Smooth muscle cell (in vitro differentiated cells): ENCODE results near the gene HOXD9. TPM values are rescaled to one million over a fixed set of nuclear protein-coding genes. Genes with fewer than 3 reads are reported as not detected.
A peak's percentile ranks its signal among the peaks of the same experiment; 100 is the strongest.

ENCODE experiments used
- DNase-seq: peaks from one replicate; lab custom pipeline; 2025; ENCODE audit not compliant: unreplicated experiment; lab: John Stamatoyannopoulos, UW
- H2AFZ ChIP-seq: fragments of 200-600 bp; sonication (generic); 2 replicates; pipeline ENCODE4 v1.6.0; 2016; ENCODE audit warnings: antibody characterized with exemption, low read depth, mild to moderate bottlenecking
- H3F3A ChIP-seq: fragments of 200-600 bp; sonication (generic); 2 replicates; pipeline ENCODE4 v1.6.0; 2017; ENCODE audit warnings: antibody characterized with exemption, low read depth
- H3K27ac ChIP-seq: fragments of 200-600 bp; sonication (generic); 2 replicates; pipeline ENCODE4 v1.5.1; 2016; ENCODE audit warnings: low read depth, mild to moderate bottlenecking
- H3K27me3 ChIP-seq: fragments of 200-600 bp; sonication (generic); 2 replicates; pipeline ENCODE4 v1.6.1; 2016; ENCODE audit warnings: low read depth, mild to moderate bottlenecking
- H3K36me3 ChIP-seq: fragments of 200-600 bp; sonication (generic); 2 replicates; pipeline ENCODE4 v1.5.1; 2016; ENCODE audit warnings: low read depth
- H3K4me1 ChIP-seq: fragments of 200-600 bp; sonication (generic); 2 replicates; pipeline ENCODE4 v1.5.1; 2016; ENCODE audit warnings: low read depth
- H3K4me2 ChIP-seq: fragments of 200-600 bp; sonication (generic); 2 replicates; pipeline ENCODE4 v1.6.0; 2016; ENCODE audit warnings: mild to moderate bottlenecking
- H3K4me3 ChIP-seq: fragments of 200-600 bp; sonication (generic); 2 replicates; pipeline ENCODE4 v1.5.1; 2016; ENCODE audit warnings: mild to moderate bottlenecking
- H3K79me2 ChIP-seq: fragments of 200-600 bp; sonication (generic); 2 replicates; pipeline ENCODE4 v1.6.0; 2016; ENCODE audit warnings: low read depth, mild to moderate bottlenecking
- H3K9ac ChIP-seq: fragments of 200-600 bp; sonication (generic); 2 replicates; pipeline ENCODE4 v1.6.0; 2016; ENCODE audit warnings: low read depth
- H3K9me3 ChIP-seq: fragments of 200-600 bp; sonication (generic); replicated peaks from 2 replicates; pipeline ENCODE4 v1.5.1; 2016; ENCODE audit warnings: low read depth
- H4K20me1 ChIP-seq: fragments of 200-600 bp; sonication (generic); 2 replicates; pipeline ENCODE4 v1.6.0; 2016; ENCODE audit warnings: low read depth
- WGBS: methylation state at CpG from one replicate; pipeline ENCODE4 v1.1.7; 2016; ENCODE audit warnings: low lambda C conversion rate; 5-methylcytosine and 5-hydroxymethylcytosine counted together
- polyA plus RNA-seq: library from polyadenylated mRNA; unstranded; fragments of >200 nt; fragmentation: Nextera tagmentation; extraction: Ambion mirVana; gene quantifications from 2 replicates; pipeline ENCODE4 v1.2.1, GENCODE V29; 2016
- total RNA-seq: library from RNA; depleted of rRNA; stranded (reverse); fragments of >200 nt; gene quantifications from 2 replicates; pipeline ENCODE4 v1.2.3, GENCODE V29; 2014
- TF ChIP-seq, protein P1 (sequence below): fragments of 200-600 bp; sonication (generic); IDR thresholded peaks from 2 replicates; pipeline ENCODE4 v1.5.1; 2017; ENCODE audit warnings: borderline replicate concordance, mild to moderate bottlenecking, antibody characterized with exemption; ENCODE audit not compliant: insufficient read depth, poor library complexity, severe bottlenecking

Gene HOXD9
- total and polyA plus RNA-seq, 2 experiments from 2014 or later = 0.49 to 2.2 TPM

DNA sequence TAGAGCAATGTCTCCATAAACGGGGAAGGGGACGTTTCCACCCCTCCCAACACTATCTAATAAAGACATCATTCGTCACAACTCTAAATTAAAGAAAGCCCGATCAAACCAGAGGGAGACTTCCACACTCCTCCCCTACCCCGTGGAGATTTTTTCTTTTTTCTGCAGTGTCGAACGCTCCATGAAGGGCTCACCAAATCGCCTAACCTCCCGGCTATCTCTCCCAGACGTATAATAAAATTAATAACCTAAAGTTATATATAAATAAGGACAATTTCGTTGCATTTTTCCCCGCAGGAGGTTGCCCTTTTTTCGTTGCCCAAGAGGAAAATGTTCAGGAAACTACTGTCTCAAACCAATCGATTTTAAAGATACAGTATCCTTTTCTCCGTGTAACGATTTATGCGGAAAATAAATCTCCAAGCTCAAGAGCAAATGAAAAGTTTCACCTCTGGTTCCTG is 41.1 kb upstream of the HOXD9 start:
- H3K4me2 ChIP-seq = no peak overlapping the region
- H3F3A ChIP-seq = no peaks in the 10 kb centered on the region
- no peak overlapping the region for H3K27ac ChIP-seq
- no peaks in the 10 kb centered on the region for H3K36me3 ChIP-seq
- H3K4me1 ChIP-seq = peaks cover 22% of the 10 kb centered on the region
- peak overlapping the region; percentile 44 for H3K4me3 ChIP-seq
- peaks cover 97% of the 10 kb centered on the region for H3K27me3 ChIP-seq
- H3K79me2 ChIP-seq = no peaks in the 10 kb centered on the region
- TF ChIP-seq, protein P1, sequence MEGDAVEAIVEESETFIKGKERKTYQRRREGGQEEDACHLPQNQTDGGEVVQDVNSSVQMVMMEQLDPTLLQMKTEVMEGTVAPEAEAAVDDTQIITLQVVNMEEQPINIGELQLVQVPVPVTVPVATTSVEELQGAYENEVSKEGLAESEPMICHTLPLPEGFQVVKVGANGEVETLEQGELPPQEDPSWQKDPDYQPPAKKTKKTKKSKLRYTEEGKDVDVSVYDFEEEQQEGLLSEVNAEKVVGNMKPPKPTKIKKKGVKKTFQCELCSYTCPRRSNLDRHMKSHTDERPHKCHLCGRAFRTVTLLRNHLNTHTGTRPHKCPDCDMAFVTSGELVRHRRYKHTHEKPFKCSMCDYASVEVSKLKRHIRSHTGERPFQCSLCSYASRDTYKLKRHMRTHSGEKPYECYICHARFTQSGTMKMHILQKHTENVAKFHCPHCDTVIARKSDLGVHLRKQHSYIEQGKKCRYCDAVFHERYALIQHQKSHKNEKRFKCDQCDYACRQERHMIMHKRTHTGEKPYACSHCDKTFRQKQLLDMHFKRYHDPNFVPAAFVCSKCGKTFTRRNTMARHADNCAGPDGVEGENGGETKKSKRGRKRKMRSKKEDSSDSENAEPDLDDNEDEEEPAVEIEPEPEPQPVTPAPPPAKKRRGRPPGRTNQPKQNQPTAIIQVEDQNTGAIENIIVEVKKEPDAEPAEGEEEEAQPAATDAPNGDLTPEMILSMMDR = no peak
- no peaks in the 10 kb centered on the region for H3K9me3 ChIP-seq
- no peak for DNase-seq
- H3K9ac ChIP-seq = no peak overlapping the region
- WGBS = 13% methylated on average over 17 of the region's 17 CpGs
- no peaks in the 10 kb centered on the region for H4K20me1 ChIP-seq
- H2AFZ ChIP-seq = no peak overlapping the region

DNA sequence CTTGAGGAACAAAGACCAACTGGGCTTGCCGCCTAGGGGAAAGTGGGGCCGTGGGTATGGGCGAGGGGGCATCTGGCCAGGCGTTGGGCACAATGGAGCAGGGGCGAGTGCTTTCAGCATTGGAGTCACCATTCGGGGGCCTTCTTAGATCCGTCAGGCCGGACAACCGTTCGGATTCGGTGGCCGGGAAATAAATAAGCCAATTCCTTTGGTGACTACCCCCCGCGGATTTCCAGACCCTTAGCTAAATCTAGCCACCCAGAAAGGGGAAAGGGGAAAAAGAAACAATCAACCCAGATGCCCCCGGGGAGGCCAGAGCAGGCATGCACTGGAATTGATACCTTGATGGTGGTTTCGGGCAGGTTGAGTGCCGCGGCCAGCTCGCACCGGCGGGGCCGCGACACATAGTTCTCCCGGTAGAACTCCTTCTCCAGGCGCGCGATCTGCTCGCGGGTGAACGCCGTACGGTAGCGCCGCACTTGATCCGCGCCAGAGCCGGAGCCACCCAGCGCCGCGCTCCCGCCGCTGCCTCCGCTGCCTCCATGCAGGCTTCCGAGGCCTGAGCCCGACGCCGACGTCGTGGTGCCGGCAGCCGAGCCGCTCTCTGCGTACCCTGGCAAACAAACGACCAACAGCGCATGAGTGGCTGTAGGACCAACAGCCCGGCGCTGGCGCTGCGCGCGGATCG is 40.5 kb upstream of the HOXD9 start:
- Histone ChIP-seq H3K4me2 (peak overlapping the region; percentile 82), H3K79me2 (no peaks in the 10 kb centered on the region), H3K27me3 (peaks cover 97% of the 10 kb centered on the region), H3F3A (no peaks in the 10 kb centered on the region), H3K4me1 (peaks cover 22% of the 10 kb centered on the region), H3K9me3 (no peaks in the 10 kb centered on the region), H3K9ac (no peak overlapping the region), H3K4me3 (peak overlapping the region; percentile 44), H3K36me3 (no peaks in the 10 kb centered on the region), H3K27ac (no peak overlapping the region), H2AFZ (no peak overlapping the region), H4K20me1 (no peaks in the 10 kb centered on the region)
- TF ChIP-seq, protein P1 = no peak
- no peak for DNase-seq
- WGBS = 1% methylated on average over 61 of the region's 62 CpGs

DNA sequence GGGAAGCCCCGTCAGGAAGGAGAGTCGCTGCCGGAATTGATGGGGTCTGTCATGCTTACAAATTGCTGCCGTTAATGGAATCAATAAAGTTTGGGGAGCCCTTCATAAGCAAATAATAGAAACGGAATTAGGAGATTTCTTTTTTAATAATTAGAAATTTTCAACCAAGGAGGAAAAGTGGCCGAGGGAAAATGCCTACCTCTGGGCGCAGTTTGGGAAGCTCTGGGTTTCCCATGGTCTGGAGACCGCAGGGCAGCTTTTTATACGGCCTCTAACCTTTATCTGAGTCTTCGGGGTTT is 40.0 kb upstream of the HOXD9 start:
- no peak overlapping the region for H2AFZ ChIP-seq

More for the DNA sequence above, 40.0 kb upstream of the HOXD9 start:
- peaks cover 97% of the 10 kb centered on the region for H3K27me3 ChIP-seq
- H3K36me3 ChIP-seq = no peaks in the 10 kb centered on the region
- H3K27ac ChIP-seq = no peak overlapping the region
- peaks cover 22% of the 10 kb centered on the region for H3K4me1 ChIP-seq
- no peak for DNase-seq
- peak overlapping the region; percentile 82 for H3K4me2 ChIP-seq
- H3K9ac ChIP-seq = no peak overlapping the region
- 5% methylated on average over 10 of the region's 10 CpGs for WGBS
- no peaks in the 10 kb centered on the region for H3K9me3 ChIP-seq
- no peaks in the 10 kb centered on the region for H3F3A ChIP-seq
- H3K4me3 ChIP-seq = peak overlapping the region; percentile 44
- TF ChIP-seq, protein P1 = no peak
- no peaks in the 10 kb centered on the region for H3K79me2 ChIP-seq
- H4K20me1 ChIP-seq = no peaks in the 10 kb centered on the region
